Breast epithelium (tissue), 3 donors: ENCODE data around the gene GCNT2.

ENCODE experiments used
- POLR2A ChIP-seq: fragments of 450-650 bp; IDR thresholded peaks from one replicate; pipeline ENCODE4 v1.6.1; 2016; ENCODE audit warnings: antibody characterized with exemption, mild to moderate bottlenecking, moderate library complexity
- POLR2AphosphoS5 ChIP-seq, 3 donors: sonication (generic); formaldehyde crosslinking; IDR thresholded peaks; one replicate each; pipeline ENCODE4 v1.6.1; 2017; ENCODE audit warnings: antibody characterized with exemption in 3 of 3

DNA sequence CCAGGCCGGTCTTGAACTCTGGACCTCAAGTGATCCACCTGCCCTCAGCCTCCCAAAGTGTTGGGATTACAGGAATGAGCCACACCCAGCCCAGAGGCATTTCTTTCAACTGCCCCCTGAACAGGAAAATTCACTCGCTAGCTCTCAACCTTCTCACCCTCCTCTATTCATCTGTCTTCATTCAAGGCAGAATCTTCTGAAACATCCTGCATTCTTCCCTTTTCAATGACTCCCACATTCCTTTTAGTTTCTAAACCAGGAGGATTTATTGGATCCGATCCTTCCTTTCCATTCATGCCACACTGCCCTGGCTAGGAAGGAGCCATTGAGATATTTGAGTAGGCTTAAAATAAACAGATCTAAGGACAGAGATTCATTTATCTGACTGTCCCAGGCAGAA is 120.4 kb downstream of the GCNT2 start:
- TF ChIP-seq POLR2A: no peak
- no peak for TF ChIP-seq POLR2AphosphoS5 (IDR thresholded peaks at IDR 0.05)
